Stimulated activated naive B cell treated with anti-CD40 and anti-IgM and Interleukin-4, amounts not matched to agents 10 μg/mL and 1 μg/mL and 100 μg/mL, for 72 hours (primary cell): ENCODE data around the gene SLC9A1.
"Not testable (repeated sequence)": the region's sequence is repeated elsewhere in the genome, so short reads cannot be mapped to it uniquely, and the experiment has no call there.

ENCODE experiments used
- ATAC-seq, 2 donors: fragments of 150-1000 bp; cut with Tn5 transposase; replicated peaks; 2 replicates each; pipeline ENCODE4 v1.10.0; 2021; ENCODE audit warnings: moderate library complexity in 1 of 2
- DNase-seq: peaks from one replicate; pipeline ENCODE4 v3.0.0; 2021
- H3K27ac Mint-ChIP-seq: one replicate; pipeline ENCODE4 v1.8.0; 2022; ENCODE audit warnings: mild to moderate bottlenecking, mixed read lengths
- H3K27me3 Mint-ChIP-seq, 2 donors: one replicate each; pipeline ENCODE4 v1.8.0; 2022; ENCODE audit warnings: mixed read lengths in 2 of 2
- H3K36me3 Mint-ChIP-seq, 2 donors: one replicate each; pipeline ENCODE4 v1.8.0; 2022; ENCODE audit warnings: mixed read lengths in 2 of 2, mild to moderate bottlenecking in 1 of 2
- H3K4me1 Mint-ChIP-seq, 2 donors: one replicate each; pipeline ENCODE4 v1.8.0; 2022; ENCODE audit warnings: mixed read lengths in 2 of 2, mild to moderate bottlenecking in 1 of 2
- H3K4me3 Mint-ChIP-seq, 2 donors: one replicate each; pipeline ENCODE4 v1.8.0; 2022; ENCODE audit warnings: mild to moderate bottlenecking in 2 of 2, mixed read lengths in 2 of 2, moderate library complexity in 1 of 2
- H3K9me3 Mint-ChIP-seq, 2 donors: one replicate each; pipeline ENCODE4 v1.8.0; 2022; ENCODE audit warnings: mixed read lengths in 2 of 2, mild to moderate bottlenecking in 1 of 2

Gene SLC9A1

DNA sequence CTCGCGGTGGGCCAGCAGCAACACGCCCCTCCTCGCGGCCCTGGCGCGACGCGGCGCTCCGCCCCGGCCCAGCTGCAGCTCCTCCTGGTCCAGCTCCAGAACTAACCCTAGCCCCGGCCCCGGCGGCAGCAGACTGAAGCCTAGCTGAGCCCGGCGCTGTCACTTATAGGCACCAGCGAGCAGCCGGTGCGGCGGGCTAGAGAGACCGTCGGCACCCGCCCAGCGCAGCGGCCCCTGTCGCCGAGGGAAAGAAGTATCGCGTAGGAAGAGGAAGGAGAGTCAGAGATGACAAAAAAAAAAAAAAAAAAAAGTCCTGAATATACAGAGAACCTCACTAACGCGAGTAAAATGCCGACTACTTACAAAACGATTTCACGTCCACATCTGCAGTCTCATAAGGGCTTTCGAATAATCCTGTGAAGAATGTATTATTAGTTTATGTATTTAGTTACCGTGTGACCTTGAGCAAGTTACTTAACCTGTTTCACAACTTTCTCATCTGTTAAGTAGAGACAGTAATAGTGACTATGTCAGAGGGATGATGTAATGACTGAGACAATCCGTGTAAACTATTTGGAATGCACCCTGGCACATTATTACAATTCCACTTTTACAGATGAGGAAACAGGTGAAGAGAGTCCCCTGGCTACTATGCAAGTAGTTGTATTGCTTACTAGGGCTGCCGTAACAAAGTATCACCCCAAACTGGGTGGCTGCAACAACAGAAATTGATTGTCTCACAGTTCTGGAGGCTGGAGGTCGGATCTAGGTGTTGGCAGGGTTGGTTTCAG lies at the start of gene SLC9A1:
Gene SLC9A1, minus strand, starts transcription at position 135 of the 791 bp plus-strand sequence. CDS start 791 bp downstream, outside the sequence.
- ATAC-seq (peak; percentile 97), DNase-seq (peak; percentile 91)
- peaks cover 28 to 47% of the 10 kb centered on the region in 2 donors for H3K4me1 Mint-ChIP-seq
- H3K9me3 Mint-ChIP-seq = no peaks in the 10 kb centered on the region
- peak within 1 kb of the TSS; percentile 98 for H3K27ac Mint-ChIP-seq
- peaks cover 8 to 13% of the 10 kb centered on the region in 2 donors for H3K36me3 Mint-ChIP-seq
- no peaks in the 10 kb centered on the region for H3K27me3 Mint-ChIP-seq
- H3K4me3 Mint-ChIP-seq = peak within 1 kb of the TSS; percentile 86 to 91

DNA sequence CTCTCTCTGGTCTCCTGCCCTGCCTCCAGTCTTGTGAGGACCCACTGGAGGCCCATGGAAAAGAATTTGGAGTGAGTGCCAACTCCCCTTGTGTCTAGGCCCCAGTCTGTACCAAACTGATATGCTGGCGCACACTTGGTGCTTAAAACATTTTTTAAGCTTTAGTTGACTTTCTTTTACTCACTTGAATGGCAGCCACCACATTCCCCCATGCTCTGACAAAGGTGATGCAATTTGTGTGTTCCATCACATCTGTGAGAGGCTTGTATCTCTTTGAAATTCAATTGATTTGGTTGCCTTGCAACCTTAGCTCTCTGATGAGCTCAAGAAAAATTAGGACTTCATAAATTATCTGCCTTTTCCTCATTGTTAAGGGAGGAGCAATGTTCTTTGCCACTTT lies 49.0 kb upstream of the SLC9A1 start:
- no peaks in the 10 kb centered on the region for H3K9me3 Mint-ChIP-seq
- no peak for ATAC-seq
- H3K4me3 Mint-ChIP-seq = no peak overlapping the region
- no peaks in the 10 kb centered on the region for H3K36me3 Mint-ChIP-seq
- H3K27ac Mint-ChIP-seq = no peak overlapping the region
- no peak for DNase-seq
- H3K4me1 Mint-ChIP-seq = peaks cover 6 to 8% of the 10 kb centered on the region in 2 donors
- no peaks in the 10 kb centered on the region for H3K27me3 Mint-ChIP-seq

DNA sequence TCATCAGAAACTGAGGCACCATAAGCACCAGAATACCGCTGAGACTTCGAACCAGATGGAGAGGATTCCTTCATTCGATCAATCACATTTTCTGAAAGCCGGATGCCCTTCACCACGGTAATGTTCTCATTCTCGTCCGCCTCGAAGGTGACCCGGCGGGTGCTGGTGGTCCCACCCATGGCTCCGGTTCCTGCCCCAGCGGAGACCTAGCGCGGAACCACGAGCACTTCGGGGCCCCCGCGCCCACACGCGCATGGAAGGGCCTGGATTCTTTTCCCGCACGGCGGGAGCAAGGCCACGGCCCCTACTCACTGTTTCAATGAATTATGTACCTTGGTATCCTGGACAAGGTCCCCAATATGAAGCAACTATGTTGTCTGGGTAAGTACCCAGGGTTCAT lies 46.4 kb upstream of the SLC9A1 start:
- no peaks in the 10 kb centered on the region for H3K36me3 Mint-ChIP-seq
- H3K27me3 Mint-ChIP-seq = no peaks in the 10 kb centered on the region
- no peak overlapping the region for H3K4me3 Mint-ChIP-seq
- H3K27ac Mint-ChIP-seq = no peak overlapping the region
- H3K9me3 Mint-ChIP-seq = no peaks in the 10 kb centered on the region
- DNase-seq (no peak), ATAC-seq (no peak)
- peaks cover 5 to 7% of the 10 kb centered on the region in 2 donors for H3K4me1 Mint-ChIP-seq

DNA sequence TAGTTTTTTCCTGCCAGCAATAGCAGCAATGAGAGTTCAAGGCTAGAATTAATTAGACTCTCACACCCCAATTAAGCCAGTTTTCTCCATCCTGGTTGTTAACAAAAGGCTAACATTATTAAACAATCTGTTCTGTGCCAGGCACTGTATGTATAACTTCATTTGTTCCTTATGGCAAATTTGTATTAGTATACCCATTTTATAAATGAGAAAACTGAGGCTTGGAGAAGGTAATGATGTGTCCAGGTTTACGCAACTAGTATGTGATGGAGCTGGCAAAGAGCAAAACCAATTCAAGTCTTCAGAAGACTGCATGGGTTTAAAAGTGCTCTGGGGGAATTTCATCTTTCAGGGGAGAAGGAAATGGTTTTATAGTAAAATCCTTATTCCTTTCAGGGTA lies 38.3 kb upstream of the SLC9A1 start:
- Mint-ChIP-seq H3K36me3 (no peaks in the 10 kb centered on the region), H3K27me3 (peaks cover 5 to 10% of the 10 kb centered on the region in 2 donors), H3K4me1 (peaks cover 9 to 18% of the 10 kb centered on the region in 2 donors), H3K27ac (no peak overlapping the region), H3K4me3 (no peak overlapping the region), H3K9me3 (no peaks in the 10 kb centered on the region)
- no peak for ATAC-seq
- DNase-seq = no peak

DNA sequence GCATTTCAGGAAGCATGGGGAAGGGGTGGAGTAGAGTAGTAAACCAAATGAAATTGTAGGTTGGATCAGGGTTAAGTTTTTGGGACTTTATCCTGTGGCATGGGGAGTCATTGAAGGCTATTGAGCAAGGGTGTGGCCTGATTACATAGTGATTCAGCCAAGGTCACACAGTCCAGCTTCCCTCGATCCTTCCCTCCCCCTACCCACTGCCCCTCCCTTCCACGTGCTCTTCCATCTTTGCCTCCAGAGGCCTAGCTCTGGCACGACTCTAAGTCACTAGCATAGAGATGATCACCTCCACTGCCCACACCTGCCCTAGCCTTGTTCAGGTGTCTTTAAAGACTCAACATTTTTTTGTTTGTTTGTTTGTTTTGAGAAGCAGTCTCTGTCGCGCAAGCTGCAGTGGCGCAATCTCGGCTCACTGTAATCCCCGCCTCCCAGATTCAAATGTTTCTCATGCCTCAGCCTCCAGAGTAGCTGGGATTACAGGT lies 37.2 kb upstream of the SLC9A1 start:
- Mint-ChIP-seq H3K4me1 (peaks cover 4 to 11% of the 10 kb centered on the region in 2 donors), H3K27ac (no peak overlapping the region), H3K27me3 (peaks cover 5 to 10% of the 10 kb centered on the region in 2 donors), H3K9me3 (no peaks in the 10 kb centered on the region), H3K36me3 (no peaks in the 10 kb centered on the region), H3K4me3 (no peak overlapping the region)
- no peak for ATAC-seq
- no peak for DNase-seq

DNA sequence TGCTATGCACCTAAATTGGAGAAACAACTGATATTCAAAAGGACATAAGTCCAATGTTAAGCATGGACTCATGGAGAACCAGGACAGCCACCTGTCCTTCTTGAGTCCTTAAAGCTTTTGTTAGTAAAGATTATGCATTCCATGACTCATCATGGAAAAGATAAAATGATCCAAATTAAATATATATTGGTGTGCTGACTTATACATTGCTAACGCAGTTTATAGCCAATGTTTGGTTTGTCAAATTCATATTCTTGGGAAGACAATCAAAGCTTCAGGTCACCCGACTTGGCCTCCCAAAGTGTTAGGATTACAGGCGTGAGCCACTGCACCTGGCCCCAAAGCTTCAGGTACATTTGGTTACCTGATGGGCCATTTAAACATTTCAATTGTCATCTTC lies 29.7 kb upstream of the SLC9A1 start:
- H3K4me3 Mint-ChIP-seq, H3K36me3 Mint-ChIP-seq, H3K9me3 Mint-ChIP-seq, H3K27ac Mint-ChIP-seq, H3K27me3 Mint-ChIP-seq, ATAC-seq, DNase-seq, H3K4me1 Mint-ChIP-seq: not testable (repeated sequence)

DNA sequence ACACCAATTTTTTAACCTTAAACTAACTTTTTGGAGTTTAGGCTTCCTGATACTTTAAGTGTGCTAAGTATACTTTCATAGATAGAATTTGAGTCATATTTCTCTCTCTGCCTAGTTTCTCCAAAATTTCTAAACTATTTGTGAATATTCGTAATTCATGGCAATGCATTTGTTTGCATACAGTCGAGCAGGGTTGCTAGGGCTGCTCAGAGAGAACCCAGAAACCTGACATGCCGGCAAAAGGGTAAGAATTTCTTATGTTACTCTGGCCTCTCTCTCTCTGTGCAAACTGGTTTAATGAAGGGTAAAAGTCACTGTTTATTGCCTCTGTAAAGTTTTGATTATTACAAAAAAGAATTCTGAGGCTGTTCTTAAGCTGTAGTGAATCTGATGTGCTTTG lies 25.1 kb upstream of the SLC9A1 start:
- H3K4me3 Mint-ChIP-seq = no peak overlapping the region
- no peaks in the 10 kb centered on the region for H3K36me3 Mint-ChIP-seq
- no peak for ATAC-seq
- no peaks in the 10 kb centered on the region for H3K27me3 Mint-ChIP-seq
- H3K9me3 Mint-ChIP-seq = peaks cover 0 to 4% of the 10 kb centered on the region in 2 donors
- no peak overlapping the region for H3K27ac Mint-ChIP-seq
- peaks cover 0 to 2% of the 10 kb centered on the region in 2 donors for H3K4me1 Mint-ChIP-seq
- DNase-seq = no peak

DNA sequence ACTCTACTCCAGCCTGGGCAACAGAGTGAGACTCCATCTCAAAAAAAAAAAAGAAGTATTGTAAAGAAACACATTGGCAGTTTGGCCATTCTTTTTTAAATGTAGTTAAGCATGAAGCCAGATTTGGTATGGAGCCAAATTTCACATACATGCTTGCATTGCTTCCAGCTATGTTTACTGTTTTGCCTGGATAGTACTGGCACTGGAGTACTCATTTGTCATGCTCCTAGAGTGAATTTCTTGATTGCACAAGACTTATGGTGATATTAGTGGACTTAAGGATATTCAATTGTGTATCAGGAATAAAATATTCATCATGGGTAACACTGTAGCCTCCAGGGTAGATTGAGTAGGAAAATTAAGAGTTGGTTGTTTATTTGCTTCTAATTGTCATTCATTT lies 24.5 kb upstream of the SLC9A1 start:
- H3K36me3 Mint-ChIP-seq = no peaks in the 10 kb centered on the region
- H3K4me1 Mint-ChIP-seq = peaks cover 0 to 2% of the 10 kb centered on the region in 2 donors
- H3K27me3 Mint-ChIP-seq = no peaks in the 10 kb centered on the region
- no peak overlapping the region for H3K27ac Mint-ChIP-seq
- DNase-seq = no peak
- H3K9me3 Mint-ChIP-seq = peaks cover 0 to 4% of the 10 kb centered on the region in 2 donors
- H3K4me3 Mint-ChIP-seq = no peak overlapping the region
- ATAC-seq = no peak

DNA sequence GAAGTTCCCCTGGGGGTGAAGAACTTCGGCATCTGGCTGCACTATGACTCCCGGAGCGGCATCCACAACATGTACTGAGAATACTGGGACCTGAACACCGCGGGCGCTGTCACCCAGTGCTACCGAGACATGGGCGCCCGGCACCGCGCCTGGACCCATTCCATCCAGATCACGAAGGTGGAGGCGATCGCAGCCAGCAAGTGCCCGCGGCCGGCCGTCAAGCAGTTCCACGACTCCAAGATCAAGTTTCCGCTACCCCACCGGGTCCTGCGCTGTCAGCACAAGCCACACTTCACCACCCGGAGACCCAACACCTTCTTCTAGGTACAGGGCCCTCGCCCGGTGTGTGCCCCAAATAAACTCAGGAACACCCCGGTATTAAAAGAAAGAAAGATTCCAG lies 22.0 kb upstream of the SLC9A1 start:
- H3K27me3 Mint-ChIP-seq = no peaks in the 10 kb centered on the region
- H3K4me1 Mint-ChIP-seq = peaks cover 0 to 2% of the 10 kb centered on the region in 2 donors
- peaks cover 0 to 4% of the 10 kb centered on the region in 2 donors for H3K9me3 Mint-ChIP-seq

DNA sequence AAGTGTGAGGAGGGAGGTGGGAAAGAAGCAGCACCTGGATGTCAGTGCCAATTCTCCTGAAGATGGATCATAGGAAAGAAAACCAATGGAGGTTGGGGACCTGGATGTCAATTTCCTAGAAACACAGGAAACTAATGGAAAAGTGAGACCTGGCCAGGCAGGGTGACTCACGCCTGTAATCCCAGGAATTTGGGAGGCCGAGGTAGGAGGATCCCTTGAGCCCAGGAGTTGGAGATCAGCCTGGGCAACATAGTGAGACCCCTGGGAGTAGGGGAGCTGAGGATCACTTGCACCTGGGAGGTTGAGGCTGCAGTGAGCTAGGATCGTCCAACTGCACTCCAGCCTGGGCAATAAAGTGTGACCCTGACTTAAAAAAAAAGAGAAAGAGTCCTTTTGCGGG lies 21.4 kb upstream of the SLC9A1 start:
- peaks cover 0 to 4% of the 10 kb centered on the region in 2 donors for H3K9me3 Mint-ChIP-seq
- H3K4me3 Mint-ChIP-seq = no peak overlapping the region
- ATAC-seq = no peak
- DNase-seq = no peak
- peaks cover 0 to 2% of the 10 kb centered on the region in 2 donors for H3K4me1 Mint-ChIP-seq
- H3K36me3 Mint-ChIP-seq = no peaks in the 10 kb centered on the region
- no peak overlapping the region for H3K27ac Mint-ChIP-seq
- no peaks in the 10 kb centered on the region for H3K27me3 Mint-ChIP-seq

More for the DNA sequence above, 22.0 kb upstream of the SLC9A1 start:
- DNase-seq (no peak), ATAC-seq (no peak)
- no peaks in the 10 kb centered on the region for H3K36me3 Mint-ChIP-seq
- H3K4me3 Mint-ChIP-seq = no peak overlapping the region
- H3K27ac Mint-ChIP-seq = no peak overlapping the region

DNA sequence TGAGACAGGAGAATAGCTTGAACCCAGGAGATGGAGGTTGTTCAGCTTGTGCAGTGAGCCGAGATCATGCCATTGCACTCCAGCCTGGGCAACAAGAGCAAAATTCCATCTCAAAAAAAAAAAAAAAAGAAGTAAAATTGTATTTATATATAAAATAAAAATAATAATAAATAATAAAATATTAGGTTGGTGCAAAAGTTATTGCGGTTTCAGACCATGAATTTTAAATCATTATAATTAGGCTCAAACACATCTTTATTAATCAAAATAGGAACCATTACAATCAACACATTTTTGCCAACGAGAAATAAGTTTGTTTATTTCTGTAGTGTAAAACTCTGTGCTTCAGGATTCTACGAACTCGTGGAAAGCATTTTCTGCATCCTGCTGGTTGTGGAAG lies 18.1 kb upstream of the SLC9A1 start:
- not testable (repeated sequence) for ATAC-seq, H3K36me3 Mint-ChIP-seq, H3K4me1 Mint-ChIP-seq, H3K4me3 Mint-ChIP-seq, H3K27ac Mint-ChIP-seq, H3K27me3 Mint-ChIP-seq, H3K9me3 Mint-ChIP-seq, DNase-seq

DNA sequence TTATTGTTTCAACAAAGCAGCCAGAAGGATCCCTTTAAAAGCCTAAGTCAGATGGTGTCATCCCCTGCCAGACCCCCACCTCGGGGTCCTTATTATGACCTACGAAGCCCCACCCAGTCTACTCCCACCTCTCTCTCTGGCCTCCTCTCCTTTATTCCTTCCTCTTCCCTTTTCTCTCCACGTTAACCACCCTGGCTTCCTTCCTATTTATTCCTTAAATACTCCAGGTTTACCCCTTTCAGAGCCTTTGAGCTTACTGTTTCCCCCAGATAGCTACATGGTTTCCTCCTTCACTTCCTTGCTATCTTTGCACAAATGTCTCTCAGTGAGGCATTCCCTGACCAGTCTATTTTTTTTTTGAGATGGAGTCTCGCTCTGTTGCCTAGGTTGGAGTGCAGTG lies 12.0 kb upstream of the SLC9A1 start:
- Mint-ChIP-seq H3K27ac (no peak overlapping the region), H3K36me3 (no peaks in the 10 kb centered on the region), H3K27me3 (no peaks in the 10 kb centered on the region), H3K4me3 (no peak overlapping the region), H3K9me3 (no peaks in the 10 kb centered on the region), H3K4me1 (peaks cover 4 to 6% of the 10 kb centered on the region in 2 donors)
- DNase-seq = no peak
- no peak for ATAC-seq

DNA sequence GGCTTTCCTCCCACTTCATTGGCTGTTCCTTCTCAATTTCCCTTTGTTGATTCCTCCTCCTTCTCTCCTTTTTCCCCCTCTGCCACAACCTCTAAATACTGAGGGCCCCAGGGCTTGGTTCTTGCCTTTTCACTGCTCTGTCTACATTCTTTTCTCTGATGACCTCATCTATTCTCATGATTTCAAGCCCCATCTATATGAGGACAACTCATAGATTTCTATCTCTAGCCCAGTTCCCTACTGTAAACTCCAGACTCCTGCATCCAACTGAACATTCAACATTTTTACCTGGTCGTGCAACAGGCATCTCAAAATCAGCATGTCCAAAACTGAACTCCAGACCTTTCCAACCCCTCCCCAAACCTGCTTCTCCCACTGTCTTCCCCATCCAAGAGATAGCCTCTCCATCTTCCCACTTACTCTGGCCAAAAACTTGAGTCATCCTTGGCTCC lies 11.5 kb upstream of the SLC9A1 start:
- DNase-seq = no peak
- Mint-ChIP-seq H3K4me3 (no peak overlapping the region), H3K27ac (no peak overlapping the region), H3K9me3 (peaks cover 0 to 1% of the 10 kb centered on the region in 2 donors), H3K27me3 (no peaks in the 10 kb centered on the region), H3K4me1 (peaks cover 7 to 11% of the 10 kb centered on the region in 2 donors), H3K36me3 (peaks cover 0 to 2% of the 10 kb centered on the region in 2 donors)
- ATAC-seq = no peak

DNA sequence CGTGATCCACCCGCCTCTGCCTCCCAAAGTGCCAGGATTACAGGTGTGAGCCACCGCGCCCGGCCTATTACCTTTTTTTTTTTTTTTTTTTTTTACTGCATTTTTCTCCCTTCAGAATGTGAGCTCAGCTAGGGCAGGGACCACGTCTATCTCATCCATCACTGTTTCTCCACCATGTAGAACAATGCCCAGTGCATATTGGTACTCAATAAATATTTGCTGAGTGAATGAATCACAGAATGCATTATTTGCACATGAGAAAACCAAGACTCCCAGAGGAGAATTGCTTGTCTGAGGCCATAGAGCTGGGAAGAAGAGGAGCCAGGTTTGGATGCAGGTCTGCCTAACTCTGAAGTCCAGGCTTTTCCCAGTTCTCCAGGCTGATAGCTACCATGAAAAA lies 8.2 kb upstream of the SLC9A1 start:
- no peaks in the 10 kb centered on the region for H3K27me3 Mint-ChIP-seq
- H3K36me3 Mint-ChIP-seq = peaks cover 0 to 2% of the 10 kb centered on the region in 2 donors
- no peak for ATAC-seq
- no peak for DNase-seq
- H3K27ac Mint-ChIP-seq = peak overlapping the region; percentile 6
- H3K4me1 Mint-ChIP-seq = peaks cover 10 to 14% of the 10 kb centered on the region in 2 donors
- no peak overlapping the region for H3K4me3 Mint-ChIP-seq
- H3K9me3 Mint-ChIP-seq = peaks cover 0 to 2% of the 10 kb centered on the region in 2 donors

DNA sequence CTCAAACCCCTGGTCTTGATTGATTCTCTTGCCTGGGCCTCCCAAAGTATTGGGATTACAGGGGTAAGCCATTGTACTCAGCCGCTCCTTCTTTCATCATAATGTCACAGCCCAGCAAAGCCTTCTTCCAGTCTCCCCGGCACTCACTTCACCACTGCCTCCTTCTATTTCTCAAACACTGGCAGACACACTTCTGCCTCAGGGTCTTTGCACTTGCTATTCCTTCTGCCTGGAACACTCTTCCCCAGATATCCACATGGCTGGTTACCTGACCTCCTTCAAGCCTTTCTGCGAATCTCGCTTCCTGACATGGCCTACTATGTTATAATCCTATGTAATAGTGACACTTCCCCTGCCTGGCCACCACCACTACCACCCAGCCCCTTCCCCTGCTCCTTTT lies 7.2 kb upstream of the SLC9A1 start:
- peaks cover 10 to 14% of the 10 kb centered on the region in 2 donors for H3K4me1 Mint-ChIP-seq
- peaks cover 0 to 2% of the 10 kb centered on the region in 2 donors for H3K9me3 Mint-ChIP-seq
- ATAC-seq (peak; percentile 1 to 3), DNase-seq (no peak)
- H3K27ac Mint-ChIP-seq = peak overlapping the region; percentile 93
- no peaks in the 10 kb centered on the region for H3K27me3 Mint-ChIP-seq
- H3K36me3 Mint-ChIP-seq = peaks cover 0 to 2% of the 10 kb centered on the region in 2 donors
- H3K4me3 Mint-ChIP-seq = peak overlapping the region; percentile 46 to 55
